HG02623 (cell line): ENCODE results near the gene XRN2.
"Not testable (repeated sequence)": the region's sequence is repeated elsewhere in the genome, so short reads cannot be mapped to it uniquely, and the experiment has no call there.

Source experiments
- ATAC-seq: cut with Tn5 transposase; IDR thresholded peaks from one replicate; pipeline ENCODE4 v1.9.1; 2021; ENCODE audit warnings: moderate library complexity; ENCODE audit not compliant: unreplicated experiment

XRN2 gene

DNA sequence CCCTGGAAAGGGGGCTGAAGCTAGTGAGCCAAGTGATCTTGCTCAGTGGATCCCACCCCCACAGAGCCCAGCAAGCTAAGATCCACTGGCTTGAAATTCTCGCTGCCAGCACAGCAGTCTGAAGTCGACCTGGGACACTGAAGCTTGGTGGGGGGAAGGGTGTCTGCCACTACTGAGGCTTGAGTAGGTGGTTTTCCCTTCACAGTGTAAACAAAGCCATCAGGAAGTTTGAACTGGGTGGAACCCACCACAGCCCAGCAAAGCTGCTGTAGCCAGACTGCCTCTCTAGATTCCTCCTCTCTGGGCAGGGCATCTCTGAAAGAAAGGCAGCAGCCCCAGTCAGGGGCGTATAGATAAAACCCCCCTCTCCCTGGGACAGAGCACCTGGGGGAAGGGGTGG lies 110.9 kb downstream of the XRN2 start:
- ATAC-seq = not testable (repeated sequence)

DNA sequence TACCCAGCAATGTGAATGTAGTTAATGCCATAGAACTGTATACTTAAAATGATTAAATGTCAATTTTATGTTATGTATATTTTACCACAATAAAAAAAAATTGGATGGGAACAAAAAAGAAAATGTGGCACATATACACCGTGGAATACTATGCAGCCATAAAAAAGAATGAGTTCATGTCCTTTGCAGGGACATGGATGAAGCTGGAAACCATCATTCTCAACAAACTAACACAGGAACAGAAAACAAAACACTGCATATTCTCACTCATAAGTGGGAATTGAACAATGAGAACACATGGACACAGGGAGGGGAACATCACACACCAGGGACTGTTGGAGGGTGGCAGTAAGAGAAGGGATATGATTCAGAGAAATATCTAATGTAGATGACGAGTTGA lies 116.0 kb downstream of the XRN2 start:
- not testable (repeated sequence) for ATAC-seq

DNA sequence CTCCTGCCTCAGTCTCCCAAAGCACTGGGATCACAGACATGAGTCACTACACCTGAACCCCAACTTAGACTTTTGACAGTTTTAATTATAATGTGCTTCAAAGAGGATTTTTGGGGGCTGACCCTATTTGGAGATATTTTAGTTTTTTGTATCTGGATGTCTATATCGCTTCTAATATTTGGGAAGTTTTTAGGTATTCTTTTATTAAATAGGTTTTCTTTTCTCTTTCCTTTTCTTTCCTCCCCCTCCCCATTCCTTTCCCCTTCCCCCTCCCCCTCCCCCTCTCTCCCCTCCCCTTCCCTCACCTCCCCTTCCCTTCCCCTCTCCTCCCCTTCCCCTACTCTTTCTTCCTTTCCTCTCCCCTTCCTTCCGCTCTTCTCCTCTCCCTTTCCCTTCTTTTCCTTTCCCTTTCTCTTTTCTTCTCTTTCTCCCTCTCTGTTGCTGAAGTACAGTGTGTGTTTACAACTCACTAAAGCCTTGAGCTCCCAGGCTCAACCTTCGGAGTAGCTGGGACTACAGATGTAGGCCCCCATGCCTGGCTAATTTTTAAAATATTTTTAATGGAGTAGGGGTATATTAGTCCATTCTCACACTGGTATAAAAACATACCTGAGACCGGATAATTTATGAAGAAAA lies 118.6 kb downstream of the XRN2 start:
- no peak for ATAC-seq

DNA sequence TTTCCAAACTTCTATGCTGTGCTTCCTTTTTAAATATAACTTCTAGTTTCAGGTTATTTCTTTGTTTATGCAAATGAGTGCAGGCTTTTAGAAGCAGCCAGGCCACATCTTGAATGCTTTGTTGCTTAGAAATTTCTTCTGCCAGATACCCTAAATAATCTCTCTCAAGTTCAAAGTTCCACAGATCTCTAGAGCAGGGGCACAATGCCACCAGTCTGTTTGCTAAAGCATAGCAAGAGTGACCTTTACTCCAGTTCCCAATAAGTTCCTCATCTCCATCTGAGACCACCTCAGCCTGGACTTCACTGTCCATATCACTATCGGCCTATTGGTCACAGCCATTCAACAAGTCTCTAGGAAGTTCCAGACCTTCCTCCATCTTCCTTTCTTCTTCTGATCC lies 120.6 kb downstream of the XRN2 start:
- not testable (repeated sequence) for ATAC-seq

DNA sequence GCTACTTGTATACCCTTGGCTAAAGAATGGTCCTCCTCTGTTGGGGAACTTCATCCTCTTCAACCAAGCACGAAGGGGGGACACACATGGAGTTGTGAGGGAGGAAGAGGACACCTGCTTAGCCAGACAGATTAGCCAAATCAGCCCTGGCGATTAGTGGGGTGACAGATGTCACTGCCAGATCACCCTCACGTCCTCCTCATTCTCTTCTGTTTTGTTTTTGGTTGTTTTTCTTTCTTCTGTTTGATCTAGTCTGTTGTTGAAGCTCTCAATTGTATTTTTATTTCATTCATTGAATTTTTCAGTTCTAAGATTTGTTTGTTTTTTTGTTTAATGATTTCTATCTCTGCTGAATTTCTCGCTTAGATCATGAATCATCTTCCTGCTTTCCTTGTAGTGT lies 121.7 kb downstream of the XRN2 start:
- ATAC-seq = no peak

DNA sequence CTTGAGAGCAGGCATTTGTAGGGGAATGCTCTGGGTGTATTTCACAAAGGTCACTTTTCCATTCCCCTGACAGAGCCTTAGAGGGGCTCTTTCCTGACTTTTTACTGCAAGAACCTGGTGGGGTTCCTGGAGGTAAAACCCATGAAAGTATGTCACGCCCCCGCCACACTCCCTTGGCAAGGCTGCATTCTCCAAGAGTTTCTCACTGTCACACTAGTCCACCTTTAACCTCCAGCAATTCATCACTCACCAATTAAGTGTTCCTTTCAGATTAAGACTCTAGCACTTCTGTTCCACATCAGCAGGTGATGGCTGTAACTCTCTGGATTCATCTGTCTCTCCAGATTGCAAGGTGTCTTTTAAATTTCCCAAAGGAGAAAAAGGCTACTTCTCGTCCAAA lies 126.9 kb downstream of the XRN2 start:
- ATAC-seq = no peak

DNA sequence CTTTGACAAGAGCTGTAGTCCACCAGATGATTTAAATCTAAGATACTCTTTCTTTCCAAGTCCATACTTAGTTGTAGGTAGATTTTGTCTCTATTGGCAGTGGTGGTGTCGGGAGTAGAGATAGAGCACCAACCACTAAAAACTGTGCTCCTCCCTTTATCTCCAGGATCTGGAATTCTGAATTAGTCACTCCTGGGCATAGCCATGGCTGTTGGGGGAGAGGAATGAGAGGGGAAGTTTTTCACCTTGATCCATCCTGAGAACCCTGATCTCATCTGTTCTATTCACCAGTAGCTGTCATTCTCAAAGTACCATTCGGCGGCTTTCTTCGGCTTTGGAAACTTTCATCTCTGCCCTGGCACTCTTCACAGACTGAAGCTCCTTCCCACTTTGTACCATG lies 129.8 kb downstream of the XRN2 start:
- no peak for ATAC-seq

DNA sequence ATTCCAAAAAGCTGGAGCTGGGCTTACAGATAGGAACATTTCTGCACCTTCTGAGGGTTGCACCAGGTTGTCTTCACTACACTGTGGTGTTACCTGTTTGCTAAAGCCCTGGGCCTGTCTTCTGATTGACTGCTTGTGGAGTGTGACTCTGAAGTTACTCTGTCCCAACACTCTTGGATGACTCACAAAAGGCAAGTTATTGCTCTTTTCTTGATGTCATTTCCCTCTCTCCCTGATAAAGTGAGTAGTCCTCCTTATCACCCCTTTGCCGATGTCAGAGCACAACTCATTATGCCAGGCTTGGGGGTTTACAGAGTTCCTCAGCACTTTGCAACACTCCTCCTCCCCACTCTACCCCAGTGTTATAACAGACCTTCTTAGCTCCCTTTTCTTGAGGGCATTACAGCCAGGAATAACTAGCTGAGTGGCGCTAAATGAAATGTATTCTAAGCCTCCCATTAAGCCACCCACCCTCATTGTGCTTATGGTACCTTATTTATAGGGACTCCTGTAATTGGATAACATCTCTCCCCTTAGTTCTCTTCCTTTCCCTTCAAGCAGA lies 130.3 kb downstream of the XRN2 start:
- no peak for ATAC-seq

DNA sequence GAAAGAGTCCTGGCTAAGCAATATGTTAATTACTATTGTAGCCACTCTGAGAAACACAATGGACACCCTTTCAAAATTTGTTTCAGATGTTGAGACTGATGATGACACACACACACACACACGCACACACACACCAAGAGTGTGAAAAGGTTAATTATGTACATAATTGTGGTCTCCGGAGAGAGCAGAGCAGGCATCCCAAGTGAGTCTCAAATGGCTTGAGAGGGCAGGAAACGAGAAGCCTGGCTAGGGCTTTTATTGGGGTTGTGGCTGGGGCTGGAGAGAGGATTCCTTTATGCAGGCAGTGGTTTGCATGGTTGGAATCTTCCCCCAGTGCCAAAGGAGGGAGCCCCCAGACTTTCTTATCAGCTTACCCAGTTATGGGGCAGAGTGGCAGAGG lies 132.4 kb downstream of the XRN2 start:
- ATAC-seq = no peak

DNA sequence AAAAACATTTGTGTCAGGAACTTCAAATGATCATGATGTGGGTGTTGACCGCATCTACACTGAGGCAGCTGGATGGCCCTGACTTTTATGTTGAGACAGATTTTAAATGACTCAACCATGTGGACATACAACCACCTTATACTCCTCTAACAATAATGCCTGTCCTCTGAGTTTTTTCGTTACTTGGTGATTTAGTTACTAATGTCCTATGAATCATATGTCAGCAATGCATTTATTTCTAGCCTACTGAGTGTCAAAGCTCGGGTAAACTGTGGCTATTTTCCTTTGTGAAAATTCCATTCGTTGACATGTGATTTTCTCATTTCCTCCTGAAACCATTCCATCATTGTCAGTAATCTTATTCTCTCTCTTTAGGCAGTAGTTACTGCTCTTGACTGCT lies 133.1 kb downstream of the XRN2 start:
- no peak for ATAC-seq

DNA sequence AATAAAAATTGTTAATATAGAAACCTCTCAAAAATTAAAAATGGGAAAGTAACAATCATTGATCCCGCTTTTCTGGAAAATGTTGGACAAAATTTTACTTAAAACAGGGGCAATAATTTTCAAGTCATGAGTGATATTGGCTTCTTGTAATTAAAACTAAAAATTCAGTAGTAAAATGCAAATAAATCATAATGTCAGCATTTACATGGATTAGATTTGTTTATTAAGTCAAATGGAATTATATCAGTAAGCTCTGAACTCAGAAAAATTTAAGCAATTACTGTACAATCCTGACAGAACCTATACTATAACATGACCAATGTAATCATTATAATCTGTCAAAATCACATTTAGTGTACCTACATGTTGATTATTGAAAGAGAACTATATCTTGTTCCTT lies 134.1 kb downstream of the XRN2 start:
- ATAC-seq = no peak

DNA sequence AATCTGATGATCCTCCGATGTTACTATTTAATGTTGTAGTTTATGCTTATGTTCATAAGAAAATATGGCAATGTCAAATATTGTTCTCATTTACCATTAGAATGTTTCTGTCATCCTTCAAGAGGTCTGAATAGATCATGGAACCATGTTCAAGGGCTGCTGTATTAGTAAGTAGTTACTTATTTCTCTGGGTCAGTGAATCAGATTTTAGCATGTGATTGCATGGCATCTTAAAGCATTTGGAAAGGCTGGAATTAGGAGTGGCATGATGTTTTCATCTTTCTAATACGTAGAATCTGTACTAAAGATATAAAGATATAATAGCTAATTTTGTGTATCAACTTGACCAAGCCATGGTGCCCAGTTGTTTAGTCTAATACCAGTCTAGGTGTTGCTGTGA lies 134.7 kb downstream of the XRN2 start:
- ATAC-seq = no peak
